ENCODE data around the gene THUMPD3.

Gene THUMPD3, protein sequence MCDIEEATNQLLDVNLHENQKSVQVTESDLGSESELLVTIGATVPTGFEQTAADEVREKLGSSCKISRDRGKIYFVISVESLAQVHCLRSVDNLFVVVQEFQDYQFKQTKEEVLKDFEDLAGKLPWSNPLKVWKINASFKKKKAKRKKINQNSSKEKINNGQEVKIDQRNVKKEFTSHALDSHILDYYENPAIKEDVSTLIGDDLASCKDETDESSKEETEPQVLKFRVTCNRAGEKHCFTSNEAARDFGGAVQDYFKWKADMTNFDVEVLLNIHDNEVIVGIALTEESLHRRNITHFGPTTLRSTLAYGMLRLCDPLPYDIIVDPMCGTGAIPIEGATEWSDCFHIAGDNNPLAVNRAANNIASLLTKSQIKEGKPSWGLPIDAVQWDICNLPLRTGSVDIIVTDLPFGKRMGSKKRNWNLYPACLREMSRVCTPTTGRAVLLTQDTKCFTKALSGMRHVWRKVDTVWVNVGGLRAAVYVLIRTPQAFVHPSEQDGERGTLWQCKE

DNA sequence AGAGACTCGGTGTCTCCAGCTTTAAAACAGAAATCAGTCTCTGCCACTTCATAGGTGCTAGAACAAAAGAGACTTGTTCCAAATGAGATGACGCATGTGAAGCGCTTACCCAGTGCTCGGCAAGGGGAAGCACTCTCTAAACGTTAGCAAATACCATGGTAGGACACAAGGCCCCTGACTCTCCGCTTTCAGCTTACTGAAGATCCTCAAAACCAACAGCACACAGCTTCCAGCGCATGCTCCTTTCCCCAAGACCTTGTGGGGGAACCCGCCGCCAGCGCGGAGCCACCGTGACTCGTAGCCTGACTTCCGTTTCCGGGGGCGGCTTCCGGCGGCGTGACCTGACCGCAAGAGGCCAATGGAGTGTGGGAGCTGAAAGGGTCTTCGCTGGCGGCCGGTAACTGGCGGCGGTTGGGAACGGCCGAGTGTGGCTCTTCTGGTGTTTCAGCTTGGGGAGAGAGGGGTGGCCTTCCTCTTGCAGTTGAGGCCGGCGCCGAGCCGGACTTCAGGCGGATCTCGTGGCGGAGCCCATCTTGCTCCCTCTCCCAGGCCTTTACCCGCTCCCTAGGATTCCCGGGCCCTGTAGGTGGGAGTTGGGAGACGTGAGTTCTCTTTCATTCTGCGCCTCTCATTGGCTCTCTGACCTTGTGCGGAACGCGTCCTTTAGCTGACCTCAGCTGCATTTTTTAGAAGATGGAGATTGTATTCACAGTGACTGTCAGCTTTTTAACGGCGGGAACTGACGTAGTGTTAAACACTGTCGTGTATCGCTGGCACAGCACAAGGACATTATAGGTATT lies at the start of gene THUMPD3:
THUMPD3 (plus strand) TSS at position 324 of the 800 bp plus-strand sequence. CDS start 2,015 bp downstream, outside the sequence.
- DNase-seq (ENCODE audit: low read depth in 2 of 2): peak; percentile 93 to 95

DNA sequence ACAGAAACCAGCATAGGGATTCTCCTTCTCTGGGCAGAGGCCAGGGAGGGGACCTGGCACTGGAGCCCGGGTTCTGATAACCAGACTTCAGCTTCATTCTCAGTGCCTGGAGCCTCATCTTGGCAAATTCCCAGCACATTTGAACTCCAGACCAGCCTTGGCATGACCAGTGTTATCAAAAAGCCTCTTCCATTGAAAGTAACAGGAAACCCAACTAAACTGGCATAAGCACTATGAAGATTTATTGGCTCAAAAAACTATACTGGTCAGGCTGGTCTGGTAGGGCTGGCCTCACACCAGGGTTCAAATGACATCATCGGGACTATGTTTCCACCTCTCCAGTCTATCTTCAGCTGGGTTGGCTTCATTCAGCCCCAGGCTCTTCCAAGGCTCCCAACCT lies 48.1 kb upstream of the THUMPD3 start:
- no peak for DNase-seq (ENCODE audit: low read depth in 2 of 2)

DNA sequence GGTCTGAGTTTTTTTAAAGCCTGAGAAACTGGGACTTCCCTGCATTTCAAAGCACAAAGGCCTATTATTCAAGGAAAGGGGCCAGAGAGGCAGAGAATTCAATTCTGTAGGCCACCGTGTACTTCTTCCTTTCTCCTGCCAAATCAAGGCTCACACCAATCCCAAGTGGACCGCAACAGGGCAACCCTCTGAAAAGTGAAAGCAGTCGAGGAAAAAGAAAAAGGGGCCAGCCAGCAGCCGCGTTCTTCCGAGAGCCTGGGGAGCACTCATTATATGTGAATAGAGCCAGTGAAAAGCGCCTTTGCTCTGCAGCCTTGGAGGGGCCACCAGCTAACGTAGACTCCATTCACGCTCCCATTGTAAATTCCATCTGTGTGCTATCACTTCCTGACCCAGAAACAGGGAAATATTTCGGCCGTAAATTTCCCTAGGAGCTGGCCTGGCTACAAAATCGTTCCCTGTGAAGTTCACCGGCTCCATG lies 45.9 kb upstream of the THUMPD3 start:
- no peak for DNase-seq (ENCODE audit: low read depth in 2 of 2)

DNA sequence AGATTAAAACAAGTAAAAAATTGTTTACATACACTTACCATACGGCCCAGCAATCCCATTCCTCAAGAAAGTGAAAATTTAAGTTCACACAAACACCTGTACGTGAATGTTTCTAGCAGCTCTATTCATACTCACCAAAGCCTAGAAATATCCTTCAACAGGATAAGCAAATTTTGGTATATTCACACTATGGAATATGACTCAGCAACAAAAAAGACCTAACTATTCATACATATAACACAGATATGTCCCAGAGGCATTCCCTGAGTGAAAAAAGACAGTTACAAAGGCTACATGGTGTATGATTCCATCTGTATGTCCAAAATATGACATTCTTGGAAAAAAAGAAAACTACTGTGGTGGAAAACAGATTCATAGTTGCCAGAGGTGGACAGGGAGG lies 40.1 kb upstream of the THUMPD3 start:
- no peak for DNase-seq (ENCODE audit: low read depth in 2 of 2)

DNA sequence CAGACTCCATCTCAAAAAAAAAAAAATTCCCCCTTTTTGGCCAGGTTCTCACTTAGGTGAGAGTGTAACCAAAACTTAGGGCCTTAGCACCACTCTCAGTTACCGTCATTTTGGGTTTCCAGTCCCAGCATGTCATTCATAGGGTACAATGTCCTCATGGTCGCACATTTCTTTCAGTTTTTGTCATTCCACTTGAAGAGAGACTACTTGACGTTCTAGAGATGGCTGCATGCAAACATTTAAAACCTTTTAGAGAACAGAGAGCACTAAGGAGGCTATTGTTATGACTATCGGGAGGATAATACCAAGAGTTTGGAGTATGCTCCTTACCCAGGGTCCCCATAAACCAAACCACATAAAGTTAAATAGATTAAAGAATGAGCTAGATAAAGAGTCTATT lies 37.9 kb upstream of the THUMPD3 start:
- DNase-seq (ENCODE audit: low read depth in 2 of 2): no peak

DNA sequence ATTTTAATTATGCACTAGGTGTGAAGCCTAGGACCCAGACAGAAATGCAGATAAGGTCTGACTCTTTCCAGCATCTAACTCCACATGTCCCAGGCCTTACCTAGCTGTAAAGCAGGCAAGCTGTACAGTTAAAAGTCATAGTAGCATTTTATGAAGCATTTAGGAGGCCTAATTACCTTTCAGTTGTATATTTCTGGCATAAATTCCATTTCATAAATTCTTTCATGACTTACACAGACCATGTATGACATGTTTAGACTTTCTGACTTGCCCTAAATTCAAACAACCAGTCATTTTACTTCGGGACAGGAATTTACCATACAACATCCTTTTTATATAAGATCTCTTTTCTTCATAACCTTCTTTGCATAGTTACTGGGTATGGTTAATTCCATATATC lies 35.3 kb upstream of the THUMPD3 start:
- DNase-seq (ENCODE audit: low read depth in 2 of 2): no peak

DNA sequence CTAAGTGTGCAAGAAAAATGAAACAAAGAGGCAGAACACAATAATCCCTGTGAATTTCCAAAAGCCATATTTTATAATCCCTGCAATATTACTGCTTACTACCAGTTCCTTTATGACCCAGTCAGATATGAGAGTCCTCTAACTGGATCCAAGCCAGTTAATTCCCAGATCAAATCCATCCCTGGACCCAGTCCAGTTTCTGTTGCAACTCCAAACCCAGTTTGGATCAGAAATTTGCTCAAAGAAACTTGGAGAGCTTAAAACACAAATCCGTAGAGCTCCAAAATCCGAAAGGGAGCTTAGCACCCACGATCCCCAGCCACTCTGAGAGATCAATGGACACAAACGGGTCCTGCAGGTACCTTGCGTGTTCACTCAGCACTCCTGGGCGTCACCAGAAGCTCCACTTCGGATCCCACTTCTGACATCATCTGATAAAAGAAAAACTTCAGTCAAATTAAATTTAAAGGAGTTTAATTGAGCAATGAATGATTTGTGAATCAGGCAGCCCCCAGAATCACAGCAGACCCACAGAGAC lies 32.6 kb upstream of the THUMPD3 start:
- no peak for DNase-seq (ENCODE audit: low read depth in 2 of 2)

DNA sequence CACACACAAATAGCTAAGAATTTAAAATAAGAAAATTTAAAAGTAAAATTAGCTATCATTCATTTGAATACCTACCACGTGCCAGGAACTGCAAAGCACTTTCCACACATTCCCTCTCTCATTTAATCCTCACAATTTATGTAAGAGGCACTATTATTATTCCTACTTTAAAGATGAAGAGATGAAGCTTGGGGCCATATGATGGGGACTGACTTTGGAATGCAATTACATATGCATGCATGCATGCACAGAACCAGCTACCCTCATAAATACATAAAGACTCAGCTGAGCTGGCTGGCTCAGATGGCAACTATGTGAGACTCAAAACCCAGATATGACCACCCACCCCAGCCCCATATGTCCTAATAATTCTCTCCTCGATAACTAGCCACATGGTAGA lies 31.7 kb upstream of the THUMPD3 start:
- DNase-seq (ENCODE audit: low read depth in 2 of 2): no peak

- DNase-seq (ENCODE audit: low read depth in 2 of 2): no peak
Measured at GRCh38 chr3:9332250-9333030, 30.4 kb upstream of the THUMPD3 start.

- DNase-seq (ENCODE audit: low read depth in 2 of 2): no peak
Measured at GRCh38 chr3:9339761-9340471, 22.9 kb upstream of the THUMPD3 start.

DNA sequence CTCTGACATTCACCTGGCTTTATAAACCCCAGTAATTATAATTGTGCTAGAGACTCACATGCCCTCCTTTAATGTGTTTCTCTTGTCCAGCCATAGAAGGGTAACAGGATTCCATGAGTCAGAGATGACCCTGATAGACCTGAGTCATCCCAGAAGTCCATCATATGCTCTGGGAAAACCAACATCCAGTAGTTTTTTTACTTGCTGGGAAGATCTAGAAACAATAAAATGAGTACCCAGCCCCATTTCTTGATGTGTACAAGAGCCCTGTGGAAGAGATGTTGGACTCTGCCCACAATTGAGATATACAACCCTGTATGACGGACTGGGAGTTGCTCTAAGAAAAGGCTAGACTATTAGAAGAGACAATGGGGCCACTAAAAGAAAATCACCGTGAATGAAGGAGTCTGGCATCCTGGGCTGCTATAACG lies 22.4 kb upstream of the THUMPD3 start:
- DNase-seq (ENCODE audit: low read depth in 2 of 2): no peak

GRCh38 chr3:9342696-9343095 lies 20.2 kb upstream of the THUMPD3 start:
- no peak for DNase-seq (ENCODE audit: low read depth in 2 of 2)

GRCh38 chr3:9343115-9343514 lies 19.7 kb upstream of the THUMPD3 start:
- DNase-seq (ENCODE audit: low read depth in 2 of 2): no peak

GRCh38 chr3:9345041-9345440 lies 17.8 kb upstream of the THUMPD3 start:
- no peak for DNase-seq (ENCODE audit: low read depth in 2 of 2)

- no peak for DNase-seq (ENCODE audit: low read depth in 2 of 2)
Measured at GRCh38 chr3:9346141-9346540, 16.7 kb upstream of the THUMPD3 start.

DNA sequence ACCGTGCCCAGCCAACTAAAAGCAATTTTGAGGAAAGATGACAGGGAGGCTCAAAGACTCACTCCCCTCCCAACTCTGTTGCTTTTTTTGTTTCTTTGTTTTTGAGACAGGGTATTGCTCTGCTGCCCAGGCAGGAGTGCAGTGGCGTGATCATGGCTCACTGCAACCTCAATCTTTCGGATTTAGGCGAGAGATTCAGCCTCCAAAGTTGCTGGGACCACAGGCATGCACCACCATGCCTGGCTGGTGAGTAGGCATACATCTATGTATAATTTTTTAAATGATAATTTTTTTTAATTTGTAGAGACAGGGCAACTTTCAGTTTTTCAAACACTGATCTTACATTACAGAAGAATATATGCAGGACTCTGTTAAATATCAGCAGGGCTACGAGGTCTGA lies 15.8 kb upstream of the THUMPD3 start:
- DNase-seq (ENCODE audit: low read depth in 2 of 2): no peak

DNA sequence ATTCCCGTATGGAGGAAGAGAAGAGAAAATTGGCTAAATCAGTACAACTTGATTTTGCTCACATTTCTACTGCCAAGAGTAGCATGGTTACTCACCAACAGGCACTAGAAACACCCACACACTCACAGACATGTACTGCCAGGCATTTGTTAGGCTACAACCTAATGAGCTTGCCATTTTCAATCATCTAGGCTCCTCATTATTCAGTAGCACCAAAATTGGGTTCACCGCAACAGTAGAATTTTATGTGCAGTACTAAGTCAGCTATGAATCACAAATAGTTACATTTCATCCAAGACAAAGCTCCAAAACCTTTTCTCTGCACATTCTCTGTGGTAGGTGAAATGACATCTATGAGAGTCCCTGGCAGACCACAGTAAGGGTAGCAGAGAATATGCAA lies 15.0 kb upstream of the THUMPD3 start:
- DNase-seq (ENCODE audit: low read depth in 2 of 2): no peak

DNA sequence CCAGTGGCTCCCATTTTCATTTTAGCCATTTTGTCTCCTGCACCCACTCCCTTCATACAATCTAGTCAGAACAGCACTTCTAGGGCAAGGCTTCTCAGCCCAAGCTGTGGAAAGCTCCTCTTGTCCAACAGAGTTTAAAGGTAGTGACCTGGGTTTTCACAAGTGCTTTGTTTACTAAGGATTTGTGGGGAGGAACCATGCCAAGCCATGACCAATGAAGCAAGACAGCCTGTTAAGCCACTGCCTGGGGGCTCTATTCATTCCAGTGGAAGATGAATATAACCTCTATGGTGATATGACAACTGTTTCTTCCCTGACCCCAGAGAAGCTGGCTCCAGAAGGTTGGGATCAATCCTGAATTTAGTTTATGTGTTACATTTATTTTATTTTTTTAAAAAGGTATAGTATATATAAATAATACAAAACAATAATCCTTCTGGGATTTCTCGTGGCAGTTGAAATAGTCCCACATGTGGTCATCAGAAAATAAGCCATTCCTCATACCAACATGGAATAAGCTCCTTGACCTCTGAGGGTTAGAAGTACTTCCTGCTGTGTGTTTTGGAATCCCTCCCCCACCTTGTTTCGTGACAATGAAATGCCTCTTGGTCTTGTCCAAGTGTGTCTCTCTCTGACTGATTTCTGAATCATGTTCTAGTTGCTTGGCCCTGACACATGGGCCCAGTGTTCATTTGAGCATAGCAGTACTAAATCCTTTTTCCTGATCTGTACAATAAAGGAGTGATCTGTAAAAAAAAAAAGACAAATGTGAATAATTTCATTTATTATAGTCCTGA lies 13.3 kb upstream of the THUMPD3 start:
- DNase-seq (ENCODE audit: low read depth in 2 of 2): no peak

- no peak for DNase-seq (ENCODE audit: low read depth in 2 of 2)
Measured at GRCh38 chr3:9351709-9352126, 11.1 kb upstream of the THUMPD3 start.

Data from stimulated activated CD8-positive, alpha-beta memory T cell treated with anti-CD3 and anti-CD28 coated beads, Interleukin-15, amount 100 ng/mL, for 48 hours (primary cell).